GM19099 (cell line): ENCODE results near the gene HOXA2.

Experiments
- POLR2A ChIP-seq: IDR thresholded peaks from 3 replicates; pipeline ENCODE4 v1.6.1; 2011; ENCODE audit warnings: low read depth; ENCODE audit not compliant: insufficient read length; ENCODE audit errors: extremely low read depth

Gene HOXA2

DNA sequence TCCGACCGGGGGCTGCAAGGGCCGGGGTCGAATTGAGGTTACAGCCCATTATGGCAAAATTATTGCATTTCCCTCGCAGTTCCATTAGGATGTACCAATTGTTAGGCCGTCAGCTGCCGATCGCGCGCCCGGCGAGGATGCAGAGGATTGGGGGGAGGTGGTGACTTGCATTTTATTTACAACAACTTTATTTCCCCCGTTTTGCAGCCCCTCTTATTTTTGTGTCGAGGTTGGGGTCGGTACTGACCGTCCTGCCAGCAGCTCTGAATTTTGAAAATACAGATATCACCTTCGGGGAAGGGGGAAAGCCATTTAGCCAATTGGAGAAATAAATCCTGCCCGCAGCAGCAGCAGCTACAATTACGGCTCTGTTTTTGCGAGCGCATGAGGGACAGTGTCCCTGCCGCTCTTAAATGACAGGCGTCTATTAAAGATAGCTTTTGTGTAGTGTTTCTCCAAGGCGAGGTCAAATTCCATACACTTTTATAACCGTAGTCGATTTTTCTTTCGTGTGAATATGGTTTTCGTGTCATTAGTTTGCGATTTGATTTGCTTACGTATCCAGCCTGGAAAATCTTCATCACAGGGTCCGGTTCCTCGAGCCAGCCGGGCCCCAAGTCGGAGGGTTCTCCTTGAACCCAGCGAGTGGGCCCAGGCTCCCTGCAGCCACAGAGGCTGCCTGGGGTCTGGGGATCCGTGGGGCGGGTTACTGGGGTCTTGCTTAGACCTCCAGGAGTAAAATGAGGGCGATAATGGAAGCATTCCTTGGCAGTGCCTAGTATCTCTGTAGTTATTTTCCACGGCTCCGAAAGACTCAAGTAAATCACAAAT, 41.7 kb upstream of the HOXA2 start:
- TF ChIP-seq POLR2A = no peak

GRCh38 chr7:27143023-27143949, 40.8 kb upstream of the HOXA2 start, which contains the start of gene HOXA5:
Gene HOXA5 (minus strand): TSS chr7:27143681. CDS start chr7:27143607, 74 bp downstream.
- TF ChIP-seq POLR2A = no peak

DNA sequence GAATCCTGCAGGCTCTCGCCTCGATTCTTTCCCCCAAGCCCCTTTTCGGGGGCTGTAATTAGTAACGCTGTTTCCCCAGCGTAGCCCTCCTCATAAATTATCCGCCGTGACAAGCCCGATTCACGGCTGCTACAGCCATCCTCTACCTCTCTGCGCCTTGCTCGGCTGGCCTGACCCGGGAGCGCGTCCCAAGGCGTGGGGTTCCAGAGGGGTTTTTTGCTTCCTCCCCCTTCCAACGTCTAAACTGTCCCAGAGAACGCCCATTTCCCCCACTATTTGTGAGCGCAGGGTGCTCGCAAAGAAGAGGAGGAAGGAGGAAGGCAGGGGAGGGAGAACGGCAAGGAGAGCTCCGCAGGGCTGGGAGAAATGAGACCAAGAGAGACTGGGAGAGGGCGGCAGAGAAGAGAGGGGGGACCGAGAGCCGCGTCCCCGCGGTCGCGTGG, 40.1 kb upstream of the HOXA2 start:
- no peak for TF ChIP-seq POLR2A

DNA sequence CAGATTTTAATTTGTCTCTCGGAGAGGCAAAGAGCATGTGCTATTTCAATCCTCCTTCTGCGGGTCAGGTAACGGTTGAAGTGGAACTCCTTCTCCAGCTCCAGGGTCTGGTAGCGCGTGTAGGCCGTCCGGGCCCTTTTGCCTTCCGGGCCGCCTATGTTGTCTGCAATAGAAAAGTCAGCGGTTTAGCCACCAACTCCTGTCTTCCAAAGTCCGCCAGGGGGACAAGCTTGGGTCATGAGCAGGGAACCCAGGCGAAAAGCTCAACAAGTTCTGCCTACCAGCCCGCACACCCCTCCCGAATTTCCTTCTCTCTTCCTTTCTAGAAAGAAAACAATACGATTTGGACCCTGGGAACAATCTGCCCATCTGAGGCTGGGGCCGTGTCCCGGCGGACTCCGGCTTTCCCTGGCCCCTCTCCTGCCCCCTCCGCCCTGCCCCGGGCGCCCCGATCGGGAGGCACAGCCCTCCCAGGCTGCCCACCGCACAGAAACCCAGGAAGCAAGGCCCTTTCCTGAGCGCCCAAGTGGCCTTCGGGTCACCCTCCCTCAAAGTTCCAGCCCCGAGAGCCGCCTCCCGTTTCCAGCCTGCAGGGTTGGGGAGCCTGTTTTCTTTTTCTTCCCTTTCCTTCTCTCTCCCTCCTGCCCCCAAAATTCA, 39.6 kb upstream of the HOXA2 start:
- TF ChIP-seq POLR2A = no peak

- no peak for TF ChIP-seq POLR2A
Measured at GRCh38 chr7:27141137-27141922, 38.8 kb upstream of the HOXA2 start.

GRCh38 chr7:27140126-27140857, 37.8 kb upstream of the HOXA2 start:
- no peak for TF ChIP-seq POLR2A

GRCh38 chr7:27139334-27140125, 37.0 kb upstream of the HOXA2 start:
- no peak for TF ChIP-seq POLR2A

GRCh38 chr7:27138985-27139333, 36.5 kb upstream of the HOXA2 start:
- TF ChIP-seq POLR2A = no peak

- TF ChIP-seq POLR2A = no peak
Measured at GRCh38 chr7:27138472-27138871, 36.0 kb upstream of the HOXA2 start.

- no peak for TF ChIP-seq POLR2A
Measured at GRCh38 chr7:27137640-27138315, 35.3 kb upstream of the HOXA2 start.

- TF ChIP-seq POLR2A = no peak
Measured at GRCh38 chr7:27134392-27134791, 31.9 kb upstream of the HOXA2 start.

GRCh38 chr7:27133409-27134231, 31.1 kb upstream of the HOXA2 start:
- TF ChIP-seq POLR2A = no peak
